Chondrocyte (in vitro differentiated cells): Measurements from ENCODE around the gene TMEM117. TPM values are rescaled to one million over a fixed set of nuclear protein-coding genes. Genes with fewer than 3 reads are reported as not detected.

Experiments used
- DNase-seq: peaks from one replicate; pipeline ENCODE4 v3.0.0; 2021; ENCODE audit warnings: mixed read lengths, low spot score
- H3K27ac Mint-ChIP-seq: one replicate; pipeline ENCODE4 v1.8.0; 2021; ENCODE audit warnings: mild to moderate bottlenecking, moderate library complexity, mixed read lengths; ENCODE audit not compliant: unreplicated experiment
- H3K27me3 Mint-ChIP-seq: 2 replicates; pipeline ENCODE4 v1.8.0; 2021; ENCODE audit warnings: low read depth, mixed read lengths
- H3K36me3 Mint-ChIP-seq: 2 replicates; pipeline ENCODE4 v1.8.0; 2021; ENCODE audit warnings: low read depth, mixed read lengths
- H3K4me1 Mint-ChIP-seq: 2 replicates; pipeline ENCODE4 v1.8.0; 2021; ENCODE audit warnings: low read depth, mild to moderate bottlenecking, mixed read lengths
- H3K4me3 Mint-ChIP-seq: one replicate; pipeline ENCODE4 v1.8.0; 2021; ENCODE audit warnings: mild to moderate bottlenecking, moderate library complexity, mixed read lengths; ENCODE audit not compliant: unreplicated experiment
- H3K9me3 Mint-ChIP-seq: 2 replicates; pipeline ENCODE4 v1.8.0; 2021; ENCODE audit warnings: low read depth, mixed read lengths
- CTCF ChIP-seq: fragments of 200-600 bp; sonication (generic); IDR thresholded peaks from 2 replicates; pipeline ENCODE4 v1.5.0; 2021; ENCODE audit warnings: antibody characterized with exemption, mild to moderate bottlenecking, moderate library complexity
- total RNA-seq: library from RNA; stranded (reverse); gene quantifications from 3 replicates; pipeline ENCODE4 v1.2.1, GENCODE V29; 2021

TMEM117 gene
- total RNA-seq, 1 donor from 2014 or later, result 15.5 TPM

GRCh38 chr12:43978556-43978955 lies 142.7 kb downstream of the TMEM117 start:
- Mint-ChIP-seq H3K4me1 (peaks cover 2% of the 10 kb centered on the region), H3K27ac (no peak overlapping the region), H3K9me3 (peaks cover 16% of the 10 kb centered on the region), H3K27me3 (no peaks in the 10 kb centered on the region), H3K4me3 (no peak overlapping the region), H3K36me3 (peaks cover 2% of the 10 kb centered on the region)
- no peak for DNase-seq
- TF ChIP-seq CTCF, result no peak

- peaks cover 2% of the 10 kb centered on the region for H3K36me3 Mint-ChIP-seq
- H3K4me1 Mint-ChIP-seq, result peaks cover 2% of the 10 kb centered on the region
- DNase-seq, result no peak
- H3K9me3 Mint-ChIP-seq, result peaks cover 16% of the 10 kb centered on the region
- no peak for TF ChIP-seq CTCF
- H3K27ac Mint-ChIP-seq, result no peak overlapping the region
- H3K4me3 Mint-ChIP-seq, result no peak overlapping the region
- H3K27me3 Mint-ChIP-seq, result no peaks in the 10 kb centered on the region
These were observed 143.6 kb downstream of the TMEM117 start for GRCh38 chr12:43979450-43979849.

GRCh38 chr12:43980627-43981191 lies 144.8 kb downstream of the TMEM117 start:
- Mint-ChIP-seq H3K36me3 (peaks cover 2% of the 10 kb centered on the region), H3K27me3 (no peaks in the 10 kb centered on the region), H3K27ac (no peak overlapping the region), H3K4me3 (no peak overlapping the region), H3K9me3 (peaks cover 16% of the 10 kb centered on the region), H3K4me1 (peaks cover 2% of the 10 kb centered on the region)
- no peak for DNase-seq
- TF ChIP-seq CTCF, result no peak

- no peak for TF ChIP-seq CTCF
- DNase-seq, result no peak
- Mint-ChIP-seq H3K4me1 (peaks cover 2% of the 10 kb centered on the region), H3K36me3 (peaks cover 2% of the 10 kb centered on the region), H3K27ac (no peak overlapping the region), H3K9me3 (peaks cover 16% of the 10 kb centered on the region), H3K4me3 (no peak overlapping the region), H3K27me3 (no peaks in the 10 kb centered on the region)
These were observed 145.8 kb downstream of the TMEM117 start for GRCh38 chr12:43981726-43982125.

- DNase-seq, result no peak
- no peak for TF ChIP-seq CTCF
- Mint-ChIP-seq H3K27ac (no peak overlapping the region), H3K4me3 (no peak overlapping the region), H3K4me1 (peaks cover 2% of the 10 kb centered on the region), H3K27me3 (no peaks in the 10 kb centered on the region), H3K9me3 (peaks cover 15% of the 10 kb centered on the region), H3K36me3 (peaks cover 2% of the 10 kb centered on the region)
These were observed 146.7 kb downstream of the TMEM117 start for GRCh38 chr12:43982544-43982943.
